ENCODE data around the gene SPATA2.

Gene SPATA2

DNA sequence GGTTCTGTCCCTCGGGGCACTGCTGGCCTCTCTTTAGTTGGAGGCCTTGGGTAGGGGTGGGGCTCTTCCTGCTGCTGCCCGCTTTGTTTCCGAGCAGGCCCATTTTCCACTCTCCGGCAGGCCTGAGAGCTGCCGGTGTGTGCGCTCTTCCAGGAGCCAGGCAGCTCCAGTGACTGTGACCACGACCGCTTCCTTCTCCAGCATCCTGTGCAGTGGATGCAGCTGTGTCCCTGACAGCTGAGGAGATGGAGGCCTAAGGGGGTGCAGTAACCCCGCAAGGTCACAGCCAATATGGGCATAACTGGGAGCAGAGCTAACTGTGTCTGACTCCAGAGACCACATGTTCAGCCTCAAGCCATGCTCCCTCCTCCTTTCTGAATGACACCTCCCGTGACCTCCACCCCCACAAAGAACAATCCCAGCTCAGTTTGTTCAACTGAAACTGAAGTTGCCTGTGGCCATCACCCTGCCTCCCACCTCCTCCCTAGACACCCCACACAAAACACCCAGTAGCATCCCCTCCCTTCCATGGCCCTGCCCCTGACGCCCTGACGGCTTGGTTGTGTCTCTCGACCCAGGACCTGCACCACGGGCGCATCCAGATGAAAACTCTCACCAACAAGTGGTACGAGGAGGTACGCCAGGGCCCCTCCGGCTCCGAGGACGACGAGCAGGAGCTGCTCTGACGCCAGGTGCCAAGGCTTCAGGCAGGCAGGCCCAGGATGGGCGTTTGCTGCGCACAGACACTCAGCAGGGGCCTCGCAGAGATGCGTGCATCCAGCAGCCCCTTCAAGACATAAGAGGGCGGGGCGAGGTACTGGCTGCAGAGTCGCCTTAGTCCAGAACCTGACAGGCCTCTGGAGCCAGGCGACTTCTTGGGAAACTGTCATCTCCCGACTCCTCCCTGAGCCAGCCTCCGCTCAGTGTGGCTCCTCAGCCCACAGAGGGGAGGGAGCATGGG lies 27.8 kb downstream of the SPATA2 start:
- DNase-seq (ENCODE audit: low read depth in 2 of 3, low spot score in 1 of 3), result no peak

DNA sequence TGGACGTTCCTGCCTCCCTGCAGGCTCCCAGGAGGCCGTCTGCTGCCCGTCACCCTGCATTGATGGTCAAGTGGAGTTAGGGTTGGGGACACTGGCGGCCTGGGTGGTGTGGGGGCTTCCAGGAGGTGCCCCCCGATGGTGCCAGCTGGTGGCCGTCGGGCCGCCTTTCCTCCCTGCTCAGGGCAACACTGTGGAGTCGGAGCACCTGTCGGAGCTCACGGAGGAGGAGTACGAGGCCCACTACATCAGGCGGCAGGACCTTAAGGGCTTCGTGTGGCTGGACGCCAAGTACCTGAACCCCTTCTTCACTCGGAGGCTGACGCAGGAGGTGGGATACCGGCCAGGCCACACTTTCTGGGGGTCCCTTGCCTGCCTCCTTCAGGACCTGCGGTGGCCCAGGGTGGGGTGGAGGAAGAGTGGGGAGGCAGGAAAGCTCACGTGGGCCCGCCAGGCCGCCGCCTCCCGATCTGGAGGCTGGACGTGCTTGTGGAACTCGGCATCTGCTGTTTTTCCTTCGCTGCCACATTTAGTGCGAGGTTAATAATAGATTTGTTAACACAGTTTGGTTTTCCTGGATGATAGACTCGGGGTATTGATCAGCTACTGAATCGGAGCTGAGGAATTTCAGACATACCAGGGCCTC lies 28.6 kb downstream of the SPATA2 start:
- no peak for DNase-seq (ENCODE audit: low read depth in 2 of 3, low spot score in 1 of 3)

DNA sequence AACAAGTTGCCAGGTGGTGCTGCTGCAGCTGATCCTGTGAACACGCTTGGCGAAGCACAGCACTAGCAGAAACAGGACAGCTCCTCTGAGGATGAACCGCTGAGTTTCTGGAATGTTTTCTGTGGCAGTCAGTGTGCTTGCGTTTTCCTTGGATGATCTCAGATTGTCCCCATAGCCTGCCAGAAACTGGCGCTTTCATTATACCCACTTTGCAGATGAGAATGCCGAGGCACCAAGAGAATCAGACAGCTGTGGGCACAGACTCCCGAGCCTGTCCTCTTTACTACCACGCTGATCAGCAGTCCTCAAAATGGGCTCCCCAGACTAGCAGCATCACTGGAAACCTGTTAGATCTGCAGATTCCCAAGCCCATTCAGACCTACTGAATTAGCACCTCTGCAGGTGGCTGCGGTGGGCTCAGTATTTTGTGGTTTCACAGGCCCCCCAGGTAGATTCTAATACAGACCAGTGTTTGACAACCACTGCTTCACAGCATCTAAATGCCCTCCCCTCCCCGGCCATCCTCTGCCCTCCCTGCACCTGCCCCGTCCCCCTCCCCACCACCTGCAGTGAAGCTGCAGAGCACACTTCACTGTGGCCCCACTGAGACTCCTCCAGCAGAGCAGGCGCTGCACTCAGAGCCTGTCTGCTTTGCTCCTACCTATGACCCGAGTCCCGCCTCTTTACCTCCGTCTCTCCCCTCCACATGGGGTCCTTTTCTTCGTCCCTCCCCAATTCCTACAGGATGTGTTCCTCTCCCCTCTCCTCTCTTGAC lies 29.6 kb downstream of the SPATA2 start:
- no peak for DNase-seq (ENCODE audit: low read depth in 2 of 3, low spot score in 1 of 3)

DNA sequence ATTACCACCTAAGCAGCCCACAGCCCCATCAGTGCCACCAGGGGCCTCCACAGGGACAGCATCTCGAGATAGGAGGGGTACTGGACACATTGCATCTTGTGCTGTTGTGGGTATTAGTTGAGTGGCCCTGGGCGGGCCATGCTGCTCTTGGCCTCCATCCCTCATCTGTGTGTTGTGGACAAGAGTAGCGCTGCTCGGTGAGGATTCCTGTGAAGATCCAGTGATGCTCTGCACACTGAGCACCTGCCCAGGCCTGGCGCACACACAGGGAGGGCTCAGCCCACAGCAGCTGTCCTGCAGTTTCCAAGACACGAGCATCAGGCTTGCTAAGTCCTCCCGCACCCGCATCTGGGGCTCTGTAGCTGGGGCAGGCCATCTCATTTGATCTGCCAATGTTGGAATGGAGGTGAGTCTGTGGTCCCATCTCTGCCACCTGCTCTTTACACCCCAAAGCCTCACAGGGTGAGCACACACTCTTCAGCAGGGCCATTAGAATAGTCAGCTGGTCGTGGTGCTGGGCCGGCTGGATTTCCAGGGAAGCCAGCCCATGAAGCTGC lies 32.0 kb downstream of the SPATA2 start:
- no peak for DNase-seq (ENCODE audit: low read depth in 2 of 3, low spot score in 1 of 3)

DNA sequence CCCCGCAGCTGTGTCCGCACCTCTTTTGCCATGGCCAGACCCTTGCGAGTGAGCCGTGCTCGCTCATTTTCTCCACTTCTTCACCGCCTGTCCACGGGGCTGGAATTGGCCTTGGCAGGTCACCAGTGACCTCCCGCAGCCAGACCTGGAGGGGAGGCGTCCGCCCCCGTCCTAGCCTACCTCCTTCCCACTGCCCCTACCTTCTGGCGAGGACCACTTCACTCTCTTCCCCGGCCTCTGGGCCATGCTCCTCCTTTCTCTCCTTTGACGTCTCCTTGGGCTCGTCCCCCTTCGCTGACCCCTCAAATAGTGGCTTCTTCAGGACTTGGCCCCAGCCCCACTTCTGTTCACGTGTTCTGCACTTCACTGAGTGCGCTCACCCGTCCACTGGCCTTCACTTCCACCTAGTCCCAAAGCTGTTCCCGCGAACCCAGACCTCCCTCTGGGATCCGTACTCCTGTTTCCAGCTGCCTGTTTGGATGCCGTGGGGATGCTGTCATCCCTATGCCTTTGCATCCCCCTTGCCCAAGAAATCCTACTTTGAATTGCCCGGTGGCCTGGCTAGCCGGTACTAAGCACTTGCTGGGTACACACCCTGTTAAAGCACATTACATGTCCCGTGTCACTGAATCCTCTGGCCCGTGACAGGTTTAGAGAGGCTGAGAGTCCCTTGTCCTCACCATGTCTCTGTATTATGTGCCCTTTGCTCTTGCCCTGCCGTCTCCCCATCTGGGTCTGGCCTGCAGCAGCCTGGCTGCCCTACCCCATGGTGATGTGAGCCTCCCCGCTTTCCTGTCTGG lies 33.0 kb downstream of the SPATA2 start:
- DNase-seq (ENCODE audit: low read depth in 2 of 3, low spot score in 1 of 3), result no peak

DNA sequence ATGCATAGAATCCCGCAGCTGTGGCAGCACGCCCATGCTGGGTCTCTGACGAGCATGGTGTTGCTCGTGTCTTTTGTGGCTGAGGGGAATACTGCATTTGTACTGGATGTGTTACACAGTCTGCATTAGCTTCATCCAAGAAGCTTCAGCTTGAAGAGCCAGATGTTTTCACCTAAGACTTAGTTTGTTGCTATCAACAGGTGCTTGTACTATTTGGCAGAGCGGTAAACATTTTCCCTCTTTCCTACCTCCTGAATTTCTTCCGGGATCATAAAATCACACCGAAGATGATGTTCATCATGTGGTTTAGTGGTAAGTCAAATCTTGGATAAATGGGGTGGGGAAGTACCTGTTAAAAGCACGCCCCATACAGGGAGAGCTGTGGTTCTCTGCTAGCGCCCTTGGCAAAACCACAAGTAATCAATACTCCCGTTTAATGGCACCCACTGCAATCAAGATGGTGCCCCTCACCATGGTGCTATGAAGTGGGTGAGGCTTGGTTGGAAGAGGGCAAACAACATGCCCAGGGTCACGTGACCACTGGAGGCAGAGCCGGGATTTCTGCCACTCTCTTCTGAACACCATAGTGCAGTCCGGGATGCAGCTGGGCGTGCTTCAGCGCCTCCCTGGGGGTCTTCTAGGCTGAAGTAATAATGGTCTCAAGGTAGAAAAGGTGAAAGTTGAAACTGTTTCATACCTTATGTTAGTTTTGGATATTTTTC lies 34.4 kb downstream of the SPATA2 start:
- DNase-seq (ENCODE audit: low read depth in 2 of 3, low spot score in 1 of 3), result no peak

DNA sequence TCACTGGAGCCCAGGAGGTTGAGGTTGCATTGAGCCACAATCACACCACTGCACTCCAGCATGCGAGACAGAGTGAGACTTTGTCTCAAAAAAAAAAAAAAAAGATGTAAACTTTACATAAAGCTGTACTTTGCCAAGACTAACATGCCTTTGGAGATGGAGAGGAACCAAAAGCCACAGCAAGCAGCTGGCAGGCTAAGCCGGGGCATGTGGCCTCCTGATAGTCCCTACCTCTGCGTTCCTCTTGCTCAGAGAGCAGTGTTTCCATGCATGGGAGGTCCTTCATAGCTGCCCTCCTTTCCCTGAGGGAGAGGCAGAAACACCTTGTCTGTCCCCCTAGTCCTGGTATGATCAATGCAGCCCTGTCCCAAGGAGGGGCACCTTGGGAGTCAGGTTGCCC lies 35.2 kb downstream of the SPATA2 start:
- no peak for DNase-seq (ENCODE audit: low read depth in 2 of 3, low spot score in 1 of 3)

DNA sequence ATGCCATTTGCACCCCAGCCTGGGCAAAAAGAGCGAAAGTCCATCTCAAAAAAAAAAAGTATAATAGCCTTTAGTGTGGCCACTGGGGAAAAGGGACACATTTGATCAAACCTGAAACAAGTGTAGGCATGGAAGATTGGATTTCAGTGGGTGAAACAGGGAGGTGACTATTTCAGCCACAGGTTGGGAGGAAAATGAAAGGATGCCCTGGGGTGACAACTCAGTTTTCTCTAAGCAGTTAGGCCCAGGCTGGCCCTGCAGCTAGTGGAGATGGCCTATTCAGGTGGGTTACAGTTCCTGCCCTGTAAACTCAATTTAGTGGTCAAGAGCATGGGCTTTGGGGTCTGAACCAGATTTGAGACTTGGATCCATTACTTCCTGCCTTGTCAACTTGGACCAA lies 36.4 kb downstream of the SPATA2 start:
- DNase-seq (ENCODE audit: low read depth in 2 of 3, low spot score in 1 of 3), result no peak

DNA sequence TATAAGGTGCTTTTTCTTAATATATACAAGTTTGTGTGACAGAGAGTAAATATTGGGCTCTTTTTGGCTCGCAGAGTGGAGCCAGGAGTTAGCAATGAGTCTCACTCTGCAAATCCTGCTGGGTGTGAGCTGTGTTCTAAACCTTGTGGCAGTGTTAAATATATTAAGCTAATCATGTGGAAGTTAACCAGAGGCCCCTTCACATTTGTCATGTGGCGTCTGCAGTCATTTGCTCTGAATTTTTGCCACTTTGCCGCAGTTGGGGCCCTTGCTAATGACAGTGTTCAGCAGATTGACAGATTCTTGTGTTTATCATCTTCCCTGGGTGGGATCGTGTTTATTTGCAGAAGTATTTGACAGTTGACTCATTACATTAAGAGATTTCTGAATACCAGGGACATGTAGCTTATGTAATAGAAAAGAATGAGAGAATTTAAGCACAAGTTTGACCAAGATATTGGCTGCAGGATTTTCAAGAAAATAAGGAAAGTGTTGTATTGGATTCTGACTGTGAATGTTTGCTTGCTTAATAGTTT lies 37.9 kb downstream of the SPATA2 start:
- no peak for DNase-seq (ENCODE audit: low read depth in 2 of 3, low spot score in 1 of 3)

DNA sequence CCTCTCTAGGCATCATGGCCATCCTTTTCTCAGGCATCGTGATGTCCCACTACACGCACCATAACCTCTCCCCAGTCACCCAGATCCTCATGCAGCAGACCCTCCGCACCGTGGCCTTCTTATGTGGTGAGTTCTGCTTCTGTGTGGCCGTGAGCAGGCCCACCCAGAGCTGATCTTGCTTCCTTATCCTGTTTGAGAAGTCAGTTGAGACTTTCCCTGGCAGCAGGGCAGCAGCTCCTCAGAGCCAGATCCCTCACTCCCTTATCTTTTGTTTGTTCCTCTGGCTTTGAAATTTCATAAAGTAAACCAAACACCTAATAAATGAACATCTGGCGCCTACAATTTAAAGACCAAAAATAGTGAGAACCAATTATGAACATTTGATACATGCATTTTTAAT lies 40.6 kb downstream of the SPATA2 start:
- no peak for DNase-seq (ENCODE audit: low read depth in 2 of 3, low spot score in 1 of 3)

DNA sequence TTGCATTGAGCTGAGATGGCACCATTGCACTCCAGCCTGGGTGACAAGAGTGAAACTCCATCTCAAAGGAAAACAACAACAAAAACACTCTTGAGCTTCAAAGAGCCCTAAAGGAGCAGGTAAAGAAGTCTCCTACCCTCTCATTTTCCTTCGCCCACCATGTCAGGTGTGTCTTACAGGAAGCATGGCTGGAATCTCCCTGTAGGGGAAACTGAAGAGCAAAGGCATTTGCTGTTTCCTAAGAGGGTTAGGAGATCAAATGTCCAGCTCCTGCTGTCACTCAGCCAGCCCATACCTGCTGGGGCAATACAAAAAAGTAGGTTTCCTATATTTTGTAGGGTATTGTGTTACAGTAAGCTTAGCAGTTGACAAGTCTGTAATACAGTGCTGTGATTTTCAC lies 43.3 kb downstream of the SPATA2 start:
- DNase-seq (ENCODE audit: low read depth in 2 of 3, low spot score in 1 of 3), result no peak

DNA sequence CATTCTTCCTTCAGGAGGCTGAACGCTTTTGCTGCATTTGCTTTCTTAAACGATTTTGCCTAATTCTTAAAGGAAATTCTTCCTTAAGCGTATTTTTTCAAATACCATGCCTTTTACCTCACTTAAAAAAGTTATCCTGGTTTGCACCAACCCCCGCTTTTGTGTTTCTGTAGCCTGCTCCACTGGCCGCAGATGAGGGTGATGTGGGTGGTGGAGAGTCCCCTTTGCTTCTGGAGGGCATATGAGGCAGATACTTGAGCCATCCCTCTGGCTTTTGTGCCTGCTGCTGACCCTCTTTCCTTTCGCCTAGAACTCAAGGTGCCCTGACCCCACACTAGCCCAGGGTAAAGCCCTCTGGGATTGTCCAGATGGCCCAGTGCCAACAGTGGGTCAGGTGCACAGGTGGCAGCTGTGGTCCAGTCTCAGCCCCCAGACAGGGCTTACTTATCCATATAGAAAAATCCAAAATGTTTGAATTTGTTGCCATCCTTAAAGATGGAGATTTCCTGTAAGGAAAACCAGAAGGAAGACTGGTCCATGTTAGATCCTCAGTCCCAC lies 43.9 kb downstream of the SPATA2 start:
- DNase-seq (ENCODE audit: low read depth in 2 of 3, low spot score in 1 of 3), result no peak

DNA sequence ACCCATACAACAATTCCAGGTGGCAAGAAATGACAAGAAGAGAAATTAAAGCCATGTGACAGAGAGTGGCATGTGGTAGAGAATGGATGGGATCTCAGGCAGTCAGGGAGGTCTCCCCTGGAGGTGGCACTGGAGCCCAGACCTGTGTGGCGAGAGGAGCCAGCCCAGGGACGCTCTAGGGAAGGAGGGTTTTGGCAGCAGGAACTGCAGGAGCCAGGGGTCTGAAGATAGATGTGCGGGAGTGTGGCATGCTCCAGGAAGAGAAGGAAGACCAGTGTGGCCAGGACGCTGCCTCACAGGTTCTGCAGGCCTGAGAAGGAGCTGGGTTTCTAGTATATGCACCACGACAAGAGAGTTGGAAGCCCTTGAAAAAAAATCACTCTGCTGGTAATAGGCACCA lies 45.1 kb downstream of the SPATA2 start:
- no peak for DNase-seq (ENCODE audit: low read depth in 2 of 3, low spot score in 1 of 3)

DNA sequence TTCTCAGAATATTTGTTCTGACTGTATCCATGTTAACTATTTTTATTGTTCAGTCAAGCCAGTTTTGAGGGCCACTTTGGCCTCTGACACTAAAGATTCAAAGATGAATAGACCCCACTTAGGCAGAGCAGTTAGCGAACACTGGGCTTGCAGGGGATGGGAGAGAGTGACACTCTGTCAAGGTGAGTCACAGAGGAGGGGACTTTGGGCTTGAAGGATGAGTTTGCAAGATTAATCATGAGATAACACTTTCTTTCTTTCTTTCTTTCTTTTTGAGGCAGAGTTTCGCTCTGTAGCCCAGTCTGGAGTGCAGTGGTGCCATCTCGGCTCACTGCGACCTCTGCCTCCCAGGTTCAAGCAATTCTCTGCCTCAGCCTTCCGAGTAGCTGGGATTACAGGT lies 46.4 kb downstream of the SPATA2 start:
- no peak for DNase-seq (ENCODE audit: low read depth in 2 of 3, low spot score in 1 of 3)

DNA sequence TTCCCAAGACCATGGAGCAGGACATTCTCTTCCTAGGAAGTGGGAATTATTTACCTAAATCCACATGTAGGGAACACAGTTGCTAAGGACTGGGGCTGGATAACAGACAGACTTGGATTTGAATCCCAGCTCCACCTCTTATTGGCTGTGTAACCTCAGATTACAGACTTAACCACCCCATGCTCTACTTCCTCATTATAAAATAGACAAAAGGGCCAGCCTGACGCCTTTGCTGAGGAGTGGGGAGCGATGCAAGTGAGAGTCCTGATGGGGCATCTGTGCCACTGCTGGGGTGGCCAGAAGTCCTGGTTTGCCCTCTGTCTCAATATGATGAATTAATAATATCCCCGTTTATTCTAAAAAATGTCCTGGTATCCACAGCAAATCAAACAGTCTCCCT lies 46.8 kb downstream of the SPATA2 start:
- DNase-seq (ENCODE audit: low read depth in 2 of 3, low spot score in 1 of 3), result no peak

DNA sequence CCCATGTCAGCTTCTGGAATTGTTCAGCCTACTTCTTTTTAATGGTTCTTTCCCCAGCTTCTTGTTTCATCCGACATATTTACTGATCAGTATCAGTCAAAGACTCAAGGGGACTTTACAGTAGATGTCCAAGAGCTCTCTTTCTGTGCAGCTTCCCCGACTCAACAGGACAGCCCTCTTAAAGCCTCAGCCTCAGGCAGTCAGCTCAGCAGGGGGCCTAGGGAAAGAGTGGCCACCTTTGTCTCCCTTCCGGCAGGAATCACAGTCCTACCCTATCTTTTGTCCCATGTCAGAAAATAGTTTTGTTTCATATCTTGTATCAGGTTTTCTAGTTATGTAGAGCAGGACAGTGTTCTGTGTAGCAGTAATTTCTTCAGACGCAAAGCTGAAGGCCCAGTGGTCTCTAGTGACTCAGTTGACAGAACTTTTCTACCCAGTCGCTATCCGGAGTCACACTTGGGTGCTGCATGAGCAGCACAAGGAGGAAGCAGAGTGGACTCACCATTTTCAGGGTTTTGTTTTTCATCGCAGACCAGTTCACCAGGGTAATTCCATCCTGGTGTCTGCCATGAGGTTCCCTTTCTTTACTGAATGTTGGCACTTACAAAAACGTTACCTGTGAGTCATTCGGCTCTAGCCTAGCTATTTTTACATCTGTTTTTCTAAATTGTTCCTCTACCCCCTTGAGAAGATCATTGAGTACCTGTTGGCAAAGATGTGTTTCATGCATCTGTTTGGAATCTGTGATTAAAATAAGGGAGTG lies 47.7 kb downstream of the SPATA2 start:
- no peak for DNase-seq (ENCODE audit: low read depth in 2 of 3, low spot score in 1 of 3)

DNA sequence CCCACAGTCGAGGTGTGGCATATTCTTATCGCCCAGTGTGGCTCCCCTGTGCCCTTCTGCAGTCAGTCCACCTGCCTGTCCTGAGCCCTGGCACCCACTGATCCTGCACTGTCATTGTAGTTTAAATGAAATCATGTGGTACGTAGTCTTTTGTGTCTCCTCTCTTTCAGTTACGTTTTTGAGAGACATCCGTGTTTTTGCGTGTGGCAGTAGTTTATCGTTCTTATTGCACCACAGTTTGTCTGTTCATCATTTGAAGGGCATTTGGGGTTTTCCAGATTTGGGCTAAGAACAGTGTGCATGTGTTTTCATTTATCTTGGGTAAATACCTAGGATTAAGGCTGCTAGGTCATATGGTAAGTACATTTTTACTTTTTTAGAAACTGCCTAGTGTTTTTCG lies 49.3 kb downstream of the SPATA2 start:
- DNase-seq (ENCODE audit: low read depth in 2 of 3, low spot score in 1 of 3), result no peak

DNA sequence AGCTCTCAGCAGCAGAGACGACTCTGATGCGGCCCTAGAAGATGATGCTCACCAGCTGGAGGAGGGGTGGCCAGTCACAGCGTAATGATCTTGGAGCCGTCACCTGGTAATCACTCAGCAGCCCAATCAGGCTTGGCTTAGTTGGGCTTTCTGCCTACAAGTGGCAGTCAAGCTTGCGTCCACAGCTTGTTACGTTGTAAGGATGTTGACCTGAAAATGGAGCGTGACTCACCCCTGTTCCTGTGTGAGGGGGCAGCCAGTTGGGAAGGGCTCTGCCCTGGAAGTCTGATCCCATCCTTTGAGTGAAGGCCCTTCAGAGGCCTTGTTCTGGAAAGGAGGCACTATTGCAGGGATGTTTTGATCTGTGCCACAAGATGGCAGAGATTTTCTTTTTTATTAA lies 49.8 kb downstream of the SPATA2 start:
- DNase-seq (ENCODE audit: low read depth in 2 of 3, low spot score in 1 of 3), result no peak

DNA sequence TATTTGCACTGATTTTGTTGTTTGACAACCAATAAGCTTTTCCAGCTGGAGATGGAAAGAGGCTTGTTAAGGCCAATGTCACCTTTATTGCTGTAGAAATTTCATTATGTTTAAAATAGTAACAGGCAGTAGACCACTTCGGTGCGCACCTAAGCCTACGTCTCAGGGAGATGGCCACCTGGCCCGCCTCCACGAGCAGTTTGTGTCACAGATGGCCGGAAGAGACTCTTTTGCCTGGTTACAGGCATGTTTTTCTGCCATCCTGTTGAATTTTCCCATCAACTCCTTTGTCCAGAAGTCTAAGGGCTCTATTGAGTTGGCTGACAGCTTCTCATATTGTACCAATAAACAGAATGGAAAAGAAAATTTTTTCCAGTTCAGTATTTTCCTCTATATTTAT lies 51.7 kb downstream of the SPATA2 start:
- DNase-seq (ENCODE audit: low read depth in 2 of 3, low spot score in 1 of 3), result no peak
